ENCODE results near the gene RANGAP1. TPM values are rescaled to one million over a fixed set of nuclear protein-coding genes. Genes with fewer than 3 reads are reported as not detected.
A peak's percentile ranks its signal among the peaks of the same experiment; 100 is the strongest.
"Not testable (repeated sequence)": the region's sequence is repeated elsewhere in the genome, so short reads cannot be mapped to it uniquely, and the experiment has no call there.

RANGAP1 gene
- total RNA-seq, 1 donor from 2014 or later = 34.7 TPM

- peak; percentile 95 for ATAC-seq
- DNase-seq (ENCODE audit: low spot score) = peak; percentile 82
Observed at GRCh38 chr22:41301085-41302020, 15.4 kb upstream of the RANGAP1 start, which contains the start of gene ZC3H7B. Gene ZC3H7B (plus strand): TSS chr22:41301525. CDS start chr22:41320661, 19,136 bp downstream.

GRCh38 chr22:41300661-41301060 lies 14.7 kb upstream of the RANGAP1 start:
- DNase-seq (ENCODE audit: low spot score) = no peak
- no peak for ATAC-seq

- DNase-seq (ENCODE audit: low spot score) (no peak), ATAC-seq (no peak)
Observed at GRCh38 chr22:41296826-41297667, 11.1 kb upstream of the RANGAP1 start.

- not testable (repeated sequence) for ATAC-seq; DNase-seq (ENCODE audit: low spot score)
Observed at GRCh38 chr22:41294816-41295215, 8.8 kb upstream of the RANGAP1 start.

GRCh38 chr22:41290262-41291221 lies 4.6 kb upstream of the RANGAP1 start:
- no peak for DNase-seq (ENCODE audit: low spot score)
- ATAC-seq = no peak

- DNase-seq (ENCODE audit: low spot score) (no peak), ATAC-seq (no peak)
Observed at GRCh38 chr22:41289671-41290070, 3.7 kb upstream of the RANGAP1 start.

- peak; percentile 52 for ATAC-seq
Observed at GRCh38 chr22:41288245-41288946, 2.4 kb upstream of the RANGAP1 start.

GRCh38 chr22:41286639-41287091 lies 678 bp upstream of the RANGAP1 start:
- ATAC-seq = peak; percentile 12
- no peak for DNase-seq (ENCODE audit: low spot score)

More at GRCh38 chr22:41288245-41288946, 2.4 kb upstream of the RANGAP1 start:
- DNase-seq (ENCODE audit: low spot score) = peak; percentile 61

- peak; percentile 62 for DNase-seq (ENCODE audit: low spot score)
- ATAC-seq = peak; percentile 14
Observed at GRCh38 chr22:41285441-41285819, 557 bp downstream of the RANGAP1 start.

GRCh38 chr22:41284465-41284864 lies 1.5 kb downstream of the RANGAP1 start:
- no peak for ATAC-seq
- DNase-seq (ENCODE audit: low spot score) = peak; percentile 57

- DNase-seq (ENCODE audit: low spot score) (no peak), ATAC-seq (no peak)
Observed at GRCh38 chr22:41280854-41281253, 5.1 kb downstream of the RANGAP1 start.

- DNase-seq (ENCODE audit: low spot score) = no peak
- no peak for ATAC-seq
Observed at GRCh38 chr22:41280065-41280464, 5.9 kb downstream of the RANGAP1 start.

GRCh38 chr22:41274856-41275255 lies 11.1 kb downstream of the RANGAP1 start:
- ATAC-seq = no peak

GRCh38 chr22:41273128-41273527 lies 12.9 kb downstream of the RANGAP1 start:
- DNase-seq (ENCODE audit: low spot score) = no peak
- no peak for ATAC-seq

More at GRCh38 chr22:41274856-41275255, 11.1 kb downstream of the RANGAP1 start:
- DNase-seq (ENCODE audit: low spot score) = no peak

GRCh38 chr22:41271787-41272186 lies 14.2 kb downstream of the RANGAP1 start:
- ATAC-seq = no peak
- no peak for DNase-seq (ENCODE audit: low spot score)

GRCh38 chr22:41267958-41268357 lies 18.0 kb downstream of the RANGAP1 start:
- DNase-seq (ENCODE audit: low spot score) = no peak
- no peak for ATAC-seq

GRCh38 chr22:41264408-41264941 lies 21.5 kb downstream of the RANGAP1 start:
- DNase-seq (ENCODE audit: low spot score) = no peak
- ATAC-seq = no peak

GRCh38 chr22:41263704-41264103 lies 22.3 kb downstream of the RANGAP1 start:
- ATAC-seq (no peak), DNase-seq (ENCODE audit: low spot score) (no peak)

GRCh38 chr22:41262250-41262765 lies 23.7 kb downstream of the RANGAP1 start:
- no peak for DNase-seq (ENCODE audit: low spot score)
- no peak for ATAC-seq

All from left lobe of liver (tissue), 2 donors.